ENCODE results near the gene PHLDB3. TPM values are rescaled to one million over a fixed set of nuclear protein-coding genes. Genes with fewer than 3 reads are reported as not detected.

The PHLDB3 gene
- total and polyA plus RNA-seq, 2 of the 4 experiments (the other 2 are of a cell fraction) = 2.9 to 10.6 TPM

DNA sequence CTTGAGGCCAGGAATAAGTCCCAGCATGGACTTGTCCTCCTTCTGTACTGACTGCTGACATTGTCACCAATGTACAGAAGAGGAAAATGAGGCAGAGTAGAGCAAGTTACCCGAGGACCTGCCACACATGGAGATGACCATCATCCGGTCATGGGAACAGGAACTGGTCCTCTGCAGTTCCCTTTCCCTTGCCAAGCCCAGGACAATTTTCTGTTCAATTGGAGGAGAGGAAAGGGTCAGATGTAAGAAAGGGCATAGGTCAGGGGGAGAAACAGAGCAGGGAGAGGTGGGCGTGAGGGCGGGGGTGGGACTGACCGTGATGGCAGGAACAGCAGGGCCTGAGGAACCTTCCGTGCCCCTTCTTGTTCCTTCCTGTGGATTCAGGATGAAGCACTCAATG lies 18.6 kb downstream of the PHLDB3 start:
- no TSS peak for BruUV-seq (replicated peaks)
- peaks cover 4% of the 10 kb centered on the region; the same call in 1 of the 2 replicates for H3K36me3 ChIP-seq (ENCODE audit: control insufficient read depth, insufficient read depth, low read length)
- TF ChIP-seq RFX5 (IDR thresholded peaks at IDR 0.05; ENCODE audit: low read depth, low read length) = no peak
- TF ChIP-seq NFE2L2 (IDR thresholded peaks at IDR 0.05; ENCODE audit: low read depth, low read length) = no peak
- TF ChIP-seq, protein P1, sequence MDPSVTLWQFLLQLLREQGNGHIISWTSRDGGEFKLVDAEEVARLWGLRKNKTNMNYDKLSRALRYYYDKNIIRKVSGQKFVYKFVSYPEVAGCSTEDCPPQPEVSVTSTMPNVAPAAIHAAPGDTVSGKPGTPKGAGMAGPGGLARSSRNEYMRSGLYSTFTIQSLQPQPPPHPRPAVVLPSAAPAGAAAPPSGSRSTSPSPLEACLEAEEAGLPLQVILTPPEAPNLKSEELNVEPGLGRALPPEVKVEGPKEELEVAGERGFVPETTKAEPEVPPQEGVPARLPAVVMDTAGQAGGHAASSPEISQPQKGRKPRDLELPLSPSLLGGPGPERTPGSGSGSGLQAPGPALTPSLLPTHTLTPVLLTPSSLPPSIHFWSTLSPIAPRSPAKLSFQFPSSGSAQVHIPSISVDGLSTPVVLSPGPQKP (IDR thresholded peaks at IDR 0.05; ENCODE audit: borderline replicate concordance, low read depth, low read length) = no peak
- TF ChIP-seq BHLHE40 (IDR thresholded peaks at IDR 0.05; ENCODE audit: low read depth, low read length) = no peak
- no peak for TF ChIP-seq CEBPB (IDR thresholded peaks at IDR 0.05; ENCODE audit: low read depth, low read length)
- TF ChIP-seq, protein P2, sequence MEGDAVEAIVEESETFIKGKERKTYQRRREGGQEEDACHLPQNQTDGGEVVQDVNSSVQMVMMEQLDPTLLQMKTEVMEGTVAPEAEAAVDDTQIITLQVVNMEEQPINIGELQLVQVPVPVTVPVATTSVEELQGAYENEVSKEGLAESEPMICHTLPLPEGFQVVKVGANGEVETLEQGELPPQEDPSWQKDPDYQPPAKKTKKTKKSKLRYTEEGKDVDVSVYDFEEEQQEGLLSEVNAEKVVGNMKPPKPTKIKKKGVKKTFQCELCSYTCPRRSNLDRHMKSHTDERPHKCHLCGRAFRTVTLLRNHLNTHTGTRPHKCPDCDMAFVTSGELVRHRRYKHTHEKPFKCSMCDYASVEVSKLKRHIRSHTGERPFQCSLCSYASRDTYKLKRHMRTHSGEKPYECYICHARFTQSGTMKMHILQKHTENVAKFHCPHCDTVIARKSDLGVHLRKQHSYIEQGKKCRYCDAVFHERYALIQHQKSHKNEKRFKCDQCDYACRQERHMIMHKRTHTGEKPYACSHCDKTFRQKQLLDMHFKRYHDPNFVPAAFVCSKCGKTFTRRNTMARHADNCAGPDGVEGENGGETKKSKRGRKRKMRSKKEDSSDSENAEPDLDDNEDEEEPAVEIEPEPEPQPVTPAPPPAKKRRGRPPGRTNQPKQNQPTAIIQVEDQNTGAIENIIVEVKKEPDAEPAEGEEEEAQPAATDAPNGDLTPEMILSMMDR (conservative IDR thresholded peaks at IDR 0.05; ENCODE audit: low read depth, low read length) = no peak
- TF ChIP-seq POLR2A (IDR thresholded peaks at IDR 0.05; ENCODE audit: low read depth, low read length) = no peak
- TF ChIP-seq SMC3 (IDR thresholded peaks at IDR 0.05; ENCODE audit: low read depth, low read length) = no peak
- TF ChIP-seq MAZ (IDR thresholded peaks at IDR 0.05; ENCODE audit: borderline replicate concordance, low read depth, low read length) = no peak
- no peak for TF ChIP-seq MAFK (IDR thresholded peaks at IDR 0.05; ENCODE audit: low read depth, low read length)
- no peak for TF ChIP-seq RAD21 (IDR thresholded peaks at IDR 0.05; ENCODE audit: low read length)
- no peak for TF ChIP-seq CHD1 (IDR thresholded peaks at IDR 0.05; ENCODE audit: low read depth, low read length)
- TF ChIP-seq FOS (IDR thresholded peaks at IDR 0.05; ENCODE audit: low read depth, low read length) = no peak
- H3K4ac ChIP-seq (ENCODE audit: low read depth, low read length) = no peak overlapping the region
- H3K9me3 ChIP-seq (ENCODE audit: control insufficient read depth, insufficient read depth, low read length) = no peaks in the 10 kb centered on the region
- H3K79me1 ChIP-seq (ENCODE audit: low read depth in 1 of 2, low read length in 2 of 2) = no peaks in the 10 kb centered on the region
- POLR2A ChIA-PET (ENCODE audit: unreplicated experiment) = no interaction called here
- DNase-seq (no peak), ATAC-seq (ENCODE audit: low read depth) (no peak)
- no peaks in the 10 kb centered on the region for H4K20me1 ChIP-seq (ENCODE audit: insufficient read depth, low read length)
- in situ Hi-C loops (cut with MboI; ENCODE audit: low sequenced_read_pairs) = no loop called here
- CTCF ChIA-PET = no interaction called here
- no peak overlapping the region for H3K4me3 ChIP-seq (ENCODE audit: insufficient read depth, low read depth, low read length)
- H2BK20ac ChIP-seq (ENCODE audit: low read depth, low read length) = no peak overlapping the region
- no peak overlapping the region for H3K23ac ChIP-seq (ENCODE audit: low read depth, low read length)
- no peak overlapping the region for H3K14ac ChIP-seq (replicated peaks; ENCODE audit: low read depth, low read length)
- H2AFZ ChIP-seq (replicated peaks; ENCODE audit: low read length, poor library complexity) = no peak overlapping the region
- no peak overlapping the region for H4K8ac ChIP-seq (ENCODE audit: low read depth in 2 of 2, low read length in 2 of 2)
- WGBS, 2 experiments (ENCODE audit: extremely low coverage in 2 of 2, insufficient read length in 1 of 2) = 100% methylated on average over 3 of the region's 6 CpGs; no CpG with 5 or more reads in 1 of the 2 experiments
- peaks cover 5% of the 10 kb centered on the region; the same call in 1 of the 2 replicates for H3K9me1 ChIP-seq (ENCODE audit: insufficient read depth, low read length)
- H2BK5ac ChIP-seq (ENCODE audit: low read depth, low read length, poor library complexity, severe bottlenecking) = no peak overlapping the region
- H3K9ac ChIP-seq (ENCODE audit: low read depth, low read length) = no peak overlapping the region
- intact Hi-C loops (cut with micrococcal nuclease) = no loop called here
- H4K91ac ChIP-seq (ENCODE audit: insufficient read depth, low read depth, low read length) = no peak overlapping the region
- no peak overlapping the region for H2BK120ac ChIP-seq (ENCODE audit: low read depth, low read length)
- H3K27ac ChIP-seq (ENCODE audit: insufficient read depth, low read length) = no peak overlapping the region
- H3K27me3 ChIP-seq (ENCODE audit: control insufficient read depth, insufficient read depth, low read length) = no peaks in the 10 kb centered on the region
- H3K4me1 ChIP-seq (ENCODE audit: control insufficient read depth, insufficient read depth, low read length) = no peaks in the 10 kb centered on the region
- H3K4me2 ChIP-seq (ENCODE audit: low read depth, low read length) = no peak overlapping the region
- dilution Hi-C loops (cut with HindIII; ENCODE audit: low sequenced_read_pairs, unreplicated experiment) = no loop called here
- no peak overlapping the region for H4K5ac ChIP-seq (ENCODE audit: low read depth, low read length)
- no peak overlapping the region; the same call in 1 of the 2 replicates for H2AK5ac ChIP-seq (ENCODE audit: low read depth, low read length)
- no peak overlapping the region for H3K56ac ChIP-seq (ENCODE audit: extremely low read depth, insufficient read depth, low read length)
- no peak overlapping the region for H2AK9ac ChIP-seq (replicated peaks; ENCODE audit: low read depth, low read length, poor library complexity)
- no peak overlapping the region for H3K18ac ChIP-seq (ENCODE audit: low read depth, low read length)
- H2BK15ac ChIP-seq (ENCODE audit: low read depth, low read length) = no peak overlapping the region
